Measurements from ENCODE around the gene NOTUM.

The NOTUM gene

DNA sequence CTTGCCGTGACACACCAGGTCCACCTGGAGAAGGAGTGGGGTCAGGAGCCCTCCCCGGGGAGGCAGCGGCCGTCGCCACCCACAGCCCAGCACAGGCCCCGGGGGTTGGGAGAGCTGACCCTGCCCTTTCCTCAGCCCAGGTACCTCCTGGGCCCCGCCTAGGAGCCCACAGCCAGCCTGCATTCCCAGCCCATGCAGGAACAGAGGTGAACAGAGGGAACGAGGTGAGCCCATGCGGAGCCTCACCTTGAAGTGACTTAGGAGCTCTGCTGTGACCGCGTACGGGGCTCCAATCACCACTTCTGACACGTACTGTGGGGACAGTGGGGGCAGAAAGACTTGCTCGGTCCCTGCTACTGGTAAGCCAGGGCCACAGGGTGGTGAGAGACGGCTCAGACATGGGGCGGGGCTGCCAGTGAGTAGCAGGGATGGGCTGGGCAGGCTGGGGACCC, 55.5 kb downstream of the NOTUM start:
- TF ChIP-seq, protein P1, sequence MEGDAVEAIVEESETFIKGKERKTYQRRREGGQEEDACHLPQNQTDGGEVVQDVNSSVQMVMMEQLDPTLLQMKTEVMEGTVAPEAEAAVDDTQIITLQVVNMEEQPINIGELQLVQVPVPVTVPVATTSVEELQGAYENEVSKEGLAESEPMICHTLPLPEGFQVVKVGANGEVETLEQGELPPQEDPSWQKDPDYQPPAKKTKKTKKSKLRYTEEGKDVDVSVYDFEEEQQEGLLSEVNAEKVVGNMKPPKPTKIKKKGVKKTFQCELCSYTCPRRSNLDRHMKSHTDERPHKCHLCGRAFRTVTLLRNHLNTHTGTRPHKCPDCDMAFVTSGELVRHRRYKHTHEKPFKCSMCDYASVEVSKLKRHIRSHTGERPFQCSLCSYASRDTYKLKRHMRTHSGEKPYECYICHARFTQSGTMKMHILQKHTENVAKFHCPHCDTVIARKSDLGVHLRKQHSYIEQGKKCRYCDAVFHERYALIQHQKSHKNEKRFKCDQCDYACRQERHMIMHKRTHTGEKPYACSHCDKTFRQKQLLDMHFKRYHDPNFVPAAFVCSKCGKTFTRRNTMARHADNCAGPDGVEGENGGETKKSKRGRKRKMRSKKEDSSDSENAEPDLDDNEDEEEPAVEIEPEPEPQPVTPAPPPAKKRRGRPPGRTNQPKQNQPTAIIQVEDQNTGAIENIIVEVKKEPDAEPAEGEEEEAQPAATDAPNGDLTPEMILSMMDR (conservative IDR thresholded peaks at IDR 0.05; ENCODE audit: low read depth, low read length) = no peak
- DNase-seq (ENCODE audit: low read depth) = no peak
- H3K4me3 ChIP-seq (ENCODE audit: low read depth, low read length) = no peak overlapping the region

DNA sequence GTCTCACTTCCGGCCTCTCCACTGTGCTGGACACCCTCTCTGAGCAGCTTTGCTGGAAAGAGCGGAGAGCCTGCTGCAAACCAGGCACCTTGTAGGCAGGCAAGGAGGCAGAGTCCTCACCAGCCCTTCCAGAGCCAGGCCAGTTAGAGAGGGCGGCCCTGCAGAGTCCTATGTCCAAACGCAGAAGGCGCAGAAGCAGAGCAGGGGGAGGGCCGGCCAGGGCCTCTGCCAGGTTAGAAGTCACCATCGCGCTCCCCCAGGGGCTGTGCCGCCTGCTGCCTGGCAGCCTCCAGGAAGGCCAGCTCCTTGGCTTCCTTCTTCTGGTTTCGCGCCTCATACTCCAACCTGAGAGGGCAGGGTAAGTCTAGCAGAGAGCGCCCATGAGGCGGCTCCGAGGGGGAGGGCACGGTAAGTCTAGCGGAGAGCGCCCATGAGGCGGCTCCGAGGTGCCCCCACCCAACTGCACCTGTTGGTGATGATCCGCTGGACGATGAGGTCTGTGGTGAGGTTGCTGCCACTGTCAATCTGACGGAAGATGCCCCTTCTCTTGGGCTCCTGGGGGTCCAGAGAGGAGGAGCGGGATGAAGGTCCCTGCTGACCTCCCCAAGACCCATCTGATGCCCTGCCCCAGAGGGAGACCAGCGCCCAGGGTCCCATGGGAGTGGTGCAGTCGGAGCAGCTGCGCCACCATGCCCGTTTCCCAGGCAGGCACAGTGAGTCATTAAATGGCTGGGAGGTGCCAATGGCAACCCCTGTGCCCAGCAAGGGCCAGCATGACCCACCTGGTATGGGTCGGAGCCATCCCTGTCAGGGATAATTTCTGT, 56.2 kb downstream of the NOTUM start:
- no peak overlapping the region for H3K4me3 ChIP-seq (ENCODE audit: low read depth, low read length)
- TF ChIP-seq, protein P1 (conservative IDR thresholded peaks at IDR 0.05; ENCODE audit: low read depth, low read length) = no peak
- DNase-seq (ENCODE audit: low read depth) = no peak

DNA sequence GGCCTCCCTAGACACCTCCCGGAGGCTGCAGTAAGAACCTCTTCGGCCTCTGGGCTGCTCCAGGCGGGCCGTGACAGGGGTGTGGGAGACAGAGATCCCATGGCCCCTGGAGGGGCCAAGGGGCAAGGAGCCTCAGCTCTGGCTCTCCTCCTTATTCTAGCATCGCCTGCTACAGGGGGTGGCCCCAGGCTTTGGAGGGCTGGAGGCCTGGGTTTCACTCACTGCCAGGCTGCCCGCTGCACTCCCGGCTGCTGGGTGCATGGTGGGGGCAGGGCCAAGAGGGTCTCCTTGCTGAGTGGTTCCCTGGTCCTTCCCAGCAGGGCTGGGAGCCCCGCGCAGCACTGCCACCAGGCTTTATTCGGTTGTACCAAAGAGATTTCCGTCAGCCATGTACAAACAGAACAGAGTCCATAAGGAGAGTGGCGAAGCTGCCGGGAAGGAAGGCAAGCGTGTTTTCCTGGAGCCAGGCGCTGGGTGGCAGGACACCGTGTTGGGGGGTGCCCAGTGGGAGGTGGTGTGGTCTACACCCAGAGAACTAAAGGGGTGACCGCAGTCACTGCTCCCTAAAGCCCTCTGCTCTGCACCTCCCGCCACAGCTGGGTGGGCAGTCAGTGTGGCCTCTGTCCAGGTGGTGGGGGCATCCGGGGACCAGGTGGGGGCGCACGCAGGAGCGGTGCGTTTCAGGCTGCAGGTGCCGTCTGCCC, 56.9 kb downstream of the NOTUM start:
- TF ChIP-seq, protein P1 (conservative IDR thresholded peaks at IDR 0.05; ENCODE audit: low read depth, low read length) = no peak
- DNase-seq (ENCODE audit: low read depth) = no peak
- no peak overlapping the region for H3K4me3 ChIP-seq (ENCODE audit: low read depth, low read length)

DNA sequence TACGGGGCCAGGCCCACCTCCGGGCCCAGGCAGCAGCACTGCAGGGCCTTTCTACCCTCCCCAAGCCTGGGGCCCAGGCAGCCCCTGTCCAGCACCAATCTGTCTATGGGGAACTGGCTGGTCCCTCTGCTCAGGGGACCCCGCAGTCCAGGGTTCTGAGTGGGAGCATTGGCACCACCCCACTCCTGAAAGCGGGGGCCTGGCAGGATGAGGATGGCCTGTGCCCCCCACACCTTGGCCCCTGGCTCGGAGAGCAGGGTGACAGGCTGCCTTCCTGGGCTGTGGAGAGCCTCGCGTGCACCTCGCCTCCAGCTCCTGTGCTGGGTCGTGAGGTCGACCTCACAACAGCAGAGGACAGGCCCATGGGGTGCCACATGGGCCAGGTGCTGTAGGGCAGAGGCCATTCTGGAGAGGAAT, 57.6 kb downstream of the NOTUM start:
- no peak overlapping the region for H3K4me3 ChIP-seq (ENCODE audit: low read depth, low read length)
- no peak for DNase-seq (ENCODE audit: low read depth)
- TF ChIP-seq, protein P1 (conservative IDR thresholded peaks at IDR 0.05; ENCODE audit: low read depth, low read length) = no peak

DNA sequence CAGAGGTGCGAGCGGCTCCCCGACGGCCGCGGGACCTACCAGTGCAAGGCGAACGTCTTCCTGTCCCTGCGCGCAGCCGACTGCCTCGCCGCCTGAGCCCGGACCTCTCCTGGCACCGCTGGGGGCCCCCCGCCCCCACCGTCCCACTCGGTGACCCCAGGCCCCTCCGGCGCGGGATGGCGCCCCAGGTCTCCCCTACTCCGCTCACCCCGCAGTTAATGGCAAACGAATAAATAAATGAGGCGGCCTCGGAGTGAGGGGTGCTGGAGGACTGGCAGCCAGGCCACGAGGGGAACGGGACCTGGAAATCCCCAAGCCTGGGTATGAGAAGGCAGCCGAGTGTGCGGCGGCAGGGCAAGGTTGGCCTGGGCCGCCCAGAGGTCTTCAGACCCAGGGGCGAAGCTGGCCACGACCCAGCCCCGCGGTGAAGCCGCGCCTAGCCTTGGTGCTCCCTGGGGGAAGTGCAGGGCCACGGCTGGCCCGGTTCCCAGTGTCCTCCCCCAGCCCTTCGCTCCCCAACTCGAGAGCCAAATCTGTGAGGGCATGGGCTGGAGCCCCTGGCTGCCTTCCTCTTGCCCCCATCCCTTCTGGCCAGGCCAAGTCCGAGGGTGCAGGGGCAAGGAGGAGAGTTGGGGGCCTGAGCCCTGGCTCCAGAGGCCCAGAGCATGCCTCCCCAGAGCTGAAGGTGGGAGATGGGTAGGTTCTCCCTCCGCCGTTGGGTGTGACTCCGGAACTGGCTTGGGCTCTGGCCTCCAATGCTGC, 58.2 kb downstream of the NOTUM start:
- no peak for DNase-seq (ENCODE audit: low read depth)
- TF ChIP-seq, protein P1 (conservative IDR thresholded peaks at IDR 0.05; ENCODE audit: low read depth, low read length) = no peak
- peak overlapping the region; percentile 22 for H3K4me3 ChIP-seq (ENCODE audit: low read depth, low read length)
